Lung microvascular endothelial cell (primary cell): Measurements from ENCODE around the gene GALM. TPM values are rescaled to one million over a fixed set of nuclear protein-coding genes. Genes with fewer than 3 reads are reported as not detected.
"Not testable (repeated sequence)": the region's sequence is repeated elsewhere in the genome, so short reads cannot be mapped to it uniquely, and the experiment has no call there.

Experiments used
- DNase-seq, 2 donors: peaks; one replicate each; pipeline versions ENCODE4 v3.0.0 to v3.0.0-alpha.2; 2010; ENCODE audit warnings: low read depth in 2 of 2
- total RNA-seq: library from RNA; depleted of rRNA; stranded (reverse); fragments of >200 nt; gene quantifications from 2 replicates; pipeline ENCODE4 v1.2.1, GENCODE V29; 2014

The GALM gene
- total RNA-seq, 1 donor from 2014 or later: 4.4 TPM

GRCh38 chr2:38709567-38710194, 43.8 kb downstream of the GALM start:
- DNase-seq: no peak

GRCh38 chr2:38711558-38711957, 45.6 kb downstream of the GALM start:
- DNase-seq: no peak

- no peak for DNase-seq
These were observed 46.5 kb downstream of the GALM start for GRCh38 chr2:38712413-38712812.

- DNase-seq: no peak
These were observed 47.0 kb downstream of the GALM start for GRCh38 chr2:38712871-38713270.

- no peak for DNase-seq
These were observed 47.4 kb downstream of the GALM start for GRCh38 chr2:38713338-38713737.

GRCh38 chr2:38714941-38715340, 49.0 kb downstream of the GALM start:
- not testable (repeated sequence) for DNase-seq

- no peak for DNase-seq
These were observed 50.3 kb downstream of the GALM start for GRCh38 chr2:38716185-38716584.

GRCh38 chr2:38718601-38719000, 52.7 kb downstream of the GALM start:
- no peak for DNase-seq

- DNase-seq: no peak
These were observed 53.8 kb downstream of the GALM start for GRCh38 chr2:38719706-38720105.

- DNase-seq: peak; percentile 37 to 51
These were observed 54.8 kb downstream of the GALM start for GRCh38 chr2:38720613-38721241.

- DNase-seq: no peak
These were observed 56.6 kb downstream of the GALM start for GRCh38 chr2:38722271-38723061.

- no peak for DNase-seq
These were observed 57.3 kb downstream of the GALM start for GRCh38 chr2:38723173-38723572.

- no peak for DNase-seq
These were observed 61.7 kb downstream of the GALM start for GRCh38 chr2:38727661-38728060.

GRCh38 chr2:38728694-38729093, 62.8 kb downstream of the GALM start:
- no peak for DNase-seq

- no peak for DNase-seq
These were observed 65.2 kb downstream of the GALM start for GRCh38 chr2:38731090-38731489.

- no peak for DNase-seq
These were observed 65.8 kb downstream of the GALM start for GRCh38 chr2:38731684-38732221.

- no peak for DNase-seq
These were observed 67.5 kb downstream of the GALM start for GRCh38 chr2:38733300-38733971.

- peak in 1 of 2 donors; percentile 26 for DNase-seq
These were observed 68.6 kb downstream of the GALM start for GRCh38 chr2:38734299-38735058.

GRCh38 chr2:38735999-38736320, 70.0 kb downstream of the GALM start:
- no peak for DNase-seq

- peak; percentile 47 to 85 for DNase-seq
These were observed 71.2 kb downstream of the GALM start for GRCh38 chr2:38737000-38737698.

GRCh38 chr2:38737925-38738324, 72.0 kb downstream of the GALM start:
- DNase-seq: no peak
